OCI-LY7 (cell line): ENCODE data around the gene UBE2S.

ENCODE experiments used
- EZH2phosphoT487 ChIP-seq: fragments of 200-600 bp; sonication (generic); IDR thresholded peaks from 2 replicates; pipeline ENCODE4 v1.6.1; 2018; ENCODE audit warnings: low read depth, borderline replicate concordance, mild to moderate bottlenecking, mixed run types, antibody characterized with exemption, low read length, moderate library complexity, mixed read lengths
- TF ChIP-seq, protein P1 (sequence below): fragments of 200-600 bp; sonication (generic); conservative IDR thresholded peaks from 2 replicates; pipeline ENCODE4 v1.5.1; 2014; ENCODE audit warnings: mild to moderate bottlenecking, antibody characterized with exemption, low read length, moderate library complexity, mixed read lengths

DNA sequence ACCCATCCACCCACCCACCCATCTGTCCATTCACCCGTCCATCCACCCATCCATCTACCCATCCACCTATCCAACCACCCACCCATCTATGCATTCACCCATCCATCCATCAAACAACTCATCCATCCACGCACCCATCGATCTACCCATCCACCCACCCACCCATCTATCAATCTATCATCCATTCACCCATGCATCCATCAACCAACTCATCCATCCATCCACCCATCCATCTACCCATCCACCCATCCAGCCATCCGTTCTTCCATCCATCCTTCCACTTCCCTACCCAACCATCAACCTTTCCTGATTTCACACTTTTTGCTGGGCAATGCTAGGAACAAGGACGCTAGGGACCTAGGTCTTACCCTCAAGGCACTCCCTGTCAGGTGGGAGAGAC is 25.6 kb downstream of the UBE2S start:
- TF ChIP-seq, protein P1, sequence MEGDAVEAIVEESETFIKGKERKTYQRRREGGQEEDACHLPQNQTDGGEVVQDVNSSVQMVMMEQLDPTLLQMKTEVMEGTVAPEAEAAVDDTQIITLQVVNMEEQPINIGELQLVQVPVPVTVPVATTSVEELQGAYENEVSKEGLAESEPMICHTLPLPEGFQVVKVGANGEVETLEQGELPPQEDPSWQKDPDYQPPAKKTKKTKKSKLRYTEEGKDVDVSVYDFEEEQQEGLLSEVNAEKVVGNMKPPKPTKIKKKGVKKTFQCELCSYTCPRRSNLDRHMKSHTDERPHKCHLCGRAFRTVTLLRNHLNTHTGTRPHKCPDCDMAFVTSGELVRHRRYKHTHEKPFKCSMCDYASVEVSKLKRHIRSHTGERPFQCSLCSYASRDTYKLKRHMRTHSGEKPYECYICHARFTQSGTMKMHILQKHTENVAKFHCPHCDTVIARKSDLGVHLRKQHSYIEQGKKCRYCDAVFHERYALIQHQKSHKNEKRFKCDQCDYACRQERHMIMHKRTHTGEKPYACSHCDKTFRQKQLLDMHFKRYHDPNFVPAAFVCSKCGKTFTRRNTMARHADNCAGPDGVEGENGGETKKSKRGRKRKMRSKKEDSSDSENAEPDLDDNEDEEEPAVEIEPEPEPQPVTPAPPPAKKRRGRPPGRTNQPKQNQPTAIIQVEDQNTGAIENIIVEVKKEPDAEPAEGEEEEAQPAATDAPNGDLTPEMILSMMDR: no peak
- no peak for TF ChIP-seq EZH2phosphoT487
